Measurements from ENCODE around the gene CENPF. TPM values are rescaled to one million over a fixed set of nuclear protein-coding genes. Genes with fewer than 3 reads are reported as not detected.

CENPF gene
- total and polyA plus RNA-seq, 2 of the 13 experiments (the other 11 are each of a cell fraction or from before 2014, with no cell fraction given) = 14.7 to 84.9 TPM

DNA sequence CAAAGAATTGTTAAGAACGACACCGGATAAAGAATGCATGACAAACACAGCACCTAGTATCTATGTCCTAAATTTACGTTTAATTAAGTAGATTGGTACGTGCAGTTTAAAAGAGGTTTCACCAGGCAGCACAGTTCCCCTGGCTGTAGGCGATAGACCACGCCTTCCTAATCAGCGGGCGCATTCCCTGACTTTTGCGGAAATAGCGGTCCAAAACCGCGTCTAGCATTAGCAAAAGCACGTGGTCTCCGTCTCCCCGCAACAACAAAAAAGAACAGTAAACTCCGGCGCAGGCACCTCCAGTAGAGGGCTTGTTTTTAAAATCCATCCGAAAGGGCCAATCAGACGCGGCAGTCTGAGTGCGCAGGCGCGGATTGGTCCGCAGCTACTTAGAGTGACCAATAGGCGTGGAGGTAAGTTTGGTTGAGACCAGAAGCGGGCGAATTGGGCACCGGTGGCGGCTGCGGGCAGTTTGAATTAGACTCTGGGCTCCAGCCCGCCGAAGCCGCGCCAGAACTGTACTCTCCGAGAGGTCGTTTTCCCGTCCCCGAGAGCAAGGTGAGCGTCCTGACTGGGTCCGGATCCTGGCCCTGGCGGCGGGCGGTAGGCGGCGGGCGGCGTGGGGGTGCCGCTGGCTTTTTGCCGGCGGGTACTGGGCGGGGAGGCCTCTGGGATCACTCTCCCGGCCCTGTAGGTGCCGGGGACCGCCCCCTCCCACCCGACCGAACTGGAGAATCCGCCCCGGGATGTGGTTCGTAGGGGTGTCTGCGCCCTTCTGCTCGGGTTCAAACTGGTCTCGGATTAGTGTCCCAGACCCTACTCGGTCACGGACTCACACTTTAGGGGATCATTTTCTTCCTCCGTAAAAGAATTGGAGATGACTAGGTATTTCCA lies at the start of gene CENPF (continued):
- TF ChIP-seq TOPORS (CRISPR knock-in tag; IDR thresholded peaks at IDR 0.05) (peak; percentile 96), REPIN1 (CRISPR knock-in tag; IDR thresholded peaks at IDR 0.05; ENCODE audit: borderline replicate concordance, low read depth) (peak; percentile 88), PRMT3 (CRISPR knock-in tag; IDR thresholded peaks at IDR 0.05; ENCODE audit: borderline replicate concordance, low read depth) (peak; percentile 89), THAP11 (CRISPR knock-in tag; IDR thresholded peaks at IDR 0.05) (peak; percentile 66), HCFC1 (IDR thresholded peaks at IDR 0.05; ENCODE audit: low read depth, low read length) (no peak), GTF3A (CRISPR knock-in tag; conservative IDR thresholded peaks at IDR 0.05) (no peak), TARDBP (CRISPR knock-in tag; IDR thresholded peaks at IDR 0.05) (peak; percentile 71; the same call in 1 of the 2 replicates), RBM39 (IDR thresholded peaks at IDR 0.05; ENCODE audit: low read depth, low read length, poor library complexity, severe bottlenecking) (peak; percentile 58), ZNF331 (CRISPR knock-in tag; IDR thresholded peaks at IDR 0.05) (peak; percentile 34; the same call in 1 of the 2 replicates), GATAD1 (CRISPR knock-in tag; IDR thresholded peaks at IDR 0.05) (peak; percentile 95), SALL1 (CRISPR knock-in tag; IDR thresholded peaks at IDR 0.05) (peak; percentile 79), SMAD9 (CRISPR knock-in tag; IDR thresholded peaks at IDR 0.05) (no peak)
- TF ChIP-seq, protein P1, sequence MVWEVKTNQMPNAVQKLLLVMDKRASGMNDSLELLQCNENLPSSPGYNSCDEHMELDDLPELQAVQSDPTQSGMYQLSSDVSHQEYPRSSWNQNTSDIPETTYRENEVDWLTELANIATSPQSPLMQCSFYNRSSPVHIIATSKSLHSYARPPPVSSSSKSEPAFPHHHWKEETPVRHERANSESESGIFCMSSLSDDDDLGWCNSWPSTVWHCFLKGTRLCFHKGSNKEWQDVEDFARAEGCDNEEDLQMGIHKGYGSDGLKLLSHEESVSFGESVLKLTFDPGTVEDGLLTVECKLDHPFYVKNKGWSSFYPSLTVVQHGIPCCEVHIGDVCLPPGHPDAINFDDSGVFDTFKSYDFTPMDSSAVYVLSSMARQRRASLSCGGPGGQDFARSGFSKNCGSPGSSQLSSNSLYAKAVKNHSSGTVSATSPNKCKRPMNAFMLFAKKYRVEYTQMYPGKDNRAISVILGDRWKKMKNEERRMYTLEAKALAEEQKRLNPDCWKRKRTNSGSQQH (CRISPR knock-in tag; IDR thresholded peaks at IDR 0.05; ENCODE audit: low read depth) = peak; percentile 99
- TF ChIP-seq, protein P2, sequence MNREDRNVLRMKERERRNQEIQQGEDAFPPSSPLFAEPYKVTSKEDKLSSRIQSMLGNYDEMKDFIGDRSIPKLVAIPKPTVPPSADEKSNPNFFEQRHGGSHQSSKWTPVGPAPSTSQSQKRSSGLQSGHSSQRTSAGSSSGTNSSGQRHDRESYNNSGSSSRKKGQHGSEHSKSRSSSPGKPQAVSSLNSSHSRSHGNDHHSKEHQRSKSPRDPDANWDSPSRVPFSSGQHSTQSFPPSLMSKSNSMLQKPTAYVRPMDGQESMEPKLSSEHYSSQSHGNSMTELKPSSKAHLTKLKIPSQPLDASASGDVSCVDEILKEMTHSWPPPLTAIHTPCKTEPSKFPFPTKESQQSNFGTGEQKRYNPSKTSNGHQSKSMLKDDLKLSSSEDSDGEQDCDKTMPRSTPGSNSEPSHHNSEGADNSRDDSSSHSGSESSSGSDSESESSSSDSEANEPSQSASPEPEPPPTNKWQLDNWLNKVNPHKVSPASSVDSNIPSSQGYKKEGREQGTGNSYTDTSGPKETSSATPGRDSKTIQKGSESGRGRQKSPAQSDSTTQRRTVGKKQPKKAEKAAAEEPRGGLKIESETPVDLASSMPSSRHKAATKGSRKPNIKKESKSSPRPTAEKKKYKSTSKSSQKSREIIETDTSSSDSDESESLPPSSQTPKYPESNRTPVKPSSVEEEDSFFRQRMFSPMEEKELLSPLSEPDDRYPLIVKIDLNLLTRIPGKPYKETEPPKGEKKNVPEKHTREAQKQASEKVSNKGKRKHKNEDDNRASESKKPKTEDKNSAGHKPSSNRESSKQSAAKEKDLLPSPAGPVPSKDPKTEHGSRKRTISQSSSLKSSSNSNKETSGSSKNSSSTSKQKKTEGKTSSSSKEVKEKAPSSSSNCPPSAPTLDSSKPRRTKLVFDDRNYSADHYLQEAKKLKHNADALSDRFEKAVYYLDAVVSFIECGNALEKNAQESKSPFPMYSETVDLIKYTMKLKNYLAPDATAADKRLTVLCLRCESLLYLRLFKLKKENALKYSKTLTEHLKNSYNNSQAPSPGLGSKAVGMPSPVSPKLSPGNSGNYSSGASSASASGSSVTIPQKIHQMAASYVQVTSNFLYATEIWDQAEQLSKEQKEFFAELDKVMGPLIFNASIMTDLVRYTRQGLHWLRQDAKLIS (CRISPR knock-in tag; IDR thresholded peaks at IDR 0.05) = no peak
- TF ChIP-seq, protein P3, sequence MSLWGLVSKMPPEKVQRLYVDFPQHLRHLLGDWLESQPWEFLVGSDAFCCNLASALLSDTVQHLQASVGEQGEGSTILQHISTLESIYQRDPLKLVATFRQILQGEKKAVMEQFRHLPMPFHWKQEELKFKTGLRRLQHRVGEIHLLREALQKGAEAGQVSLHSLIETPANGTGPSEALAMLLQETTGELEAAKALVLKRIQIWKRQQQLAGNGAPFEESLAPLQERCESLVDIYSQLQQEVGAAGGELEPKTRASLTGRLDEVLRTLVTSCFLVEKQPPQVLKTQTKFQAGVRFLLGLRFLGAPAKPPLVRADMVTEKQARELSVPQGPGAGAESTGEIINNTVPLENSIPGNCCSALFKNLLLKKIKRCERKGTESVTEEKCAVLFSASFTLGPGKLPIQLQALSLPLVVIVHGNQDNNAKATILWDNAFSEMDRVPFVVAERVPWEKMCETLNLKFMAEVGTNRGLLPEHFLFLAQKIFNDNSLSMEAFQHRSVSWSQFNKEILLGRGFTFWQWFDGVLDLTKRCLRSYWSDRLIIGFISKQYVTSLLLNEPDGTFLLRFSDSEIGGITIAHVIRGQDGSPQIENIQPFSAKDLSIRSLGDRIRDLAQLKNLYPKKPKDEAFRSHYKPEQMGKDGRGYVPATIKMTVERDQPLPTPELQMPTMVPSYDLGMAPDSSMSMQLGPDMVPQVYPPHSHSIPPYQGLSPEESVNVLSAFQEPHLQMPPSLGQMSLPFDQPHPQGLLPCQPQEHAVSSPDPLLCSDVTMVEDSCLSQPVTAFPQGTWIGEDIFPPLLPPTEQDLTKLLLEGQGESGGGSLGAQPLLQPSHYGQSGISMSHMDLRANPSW (CRISPR knock-in tag; IDR thresholded peaks at IDR 0.05; ENCODE audit: borderline replicate concordance) = no peak
- TF ChIP-seq, protein P4, sequence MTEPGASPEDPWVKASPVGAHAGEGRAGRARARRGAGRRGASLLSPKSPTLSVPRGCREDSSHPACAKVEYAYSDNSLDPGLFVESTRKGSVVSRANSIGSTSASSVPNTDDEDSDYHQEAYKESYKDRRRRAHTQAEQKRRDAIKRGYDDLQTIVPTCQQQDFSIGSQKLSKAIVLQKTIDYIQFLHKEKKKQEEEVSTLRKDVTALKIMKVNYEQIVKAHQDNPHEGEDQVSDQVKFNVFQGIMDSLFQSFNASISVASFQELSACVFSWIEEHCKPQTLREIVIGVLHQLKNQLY (CRISPR knock-in tag; IDR thresholded peaks at IDR 0.05) = 0 out of 2 replicates have a peak, but pooled peaks have one; percentile 20
- TF ChIP-seq, protein P5, sequence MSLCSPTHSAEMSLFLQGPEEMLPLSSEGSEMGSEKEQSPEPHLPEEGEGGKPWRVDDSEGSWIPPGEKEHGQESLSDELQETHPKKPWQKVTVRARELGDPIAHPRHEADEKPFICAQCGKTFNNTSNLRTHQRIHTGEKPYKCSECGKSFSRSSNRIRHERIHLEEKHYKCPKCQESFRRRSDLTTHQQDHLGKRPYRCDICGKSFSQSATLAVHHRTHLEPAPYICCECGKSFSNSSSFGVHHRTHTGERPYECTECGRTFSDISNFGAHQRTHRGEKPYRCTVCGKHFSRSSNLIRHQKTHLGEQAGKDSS (CRISPR knock-in tag; IDR thresholded peaks at IDR 0.05; ENCODE audit: borderline replicate concordance, low read depth) = no peak
